ENCODE results near the gene HSD11B1. TPM values are rescaled to one million over a fixed set of nuclear protein-coding genes. Genes with fewer than 3 reads are reported as not detected.

Gene HSD11B1
- total RNA-seq, 1 donor from 2014 or later, result 0.75 TPM

GRCh38 chr1:209662879-209663327 lies 41.7 kb upstream of the HSD11B1 start:
- H3K4me3 ChIP-seq (ENCODE audit: low read depth, low read length), result no peak overlapping the region
- TF ChIP-seq CTCF (conservative IDR thresholded peaks at IDR 0.05; ENCODE audit: low read depth, low read length), result no peak
- no peak for DNase-seq (ENCODE audit: low read depth)

- no peak for TF ChIP-seq CTCF (conservative IDR thresholded peaks at IDR 0.05; ENCODE audit: low read depth, low read length)
- DNase-seq (ENCODE audit: low read depth), result no peak
- H3K4me3 ChIP-seq (ENCODE audit: low read depth, low read length), result no peak overlapping the region
Measured at GRCh38 chr1:209667103-209667502, 37.5 kb upstream of the HSD11B1 start.

- DNase-seq (ENCODE audit: low read depth), result no peak
- TF ChIP-seq CTCF (conservative IDR thresholded peaks at IDR 0.05; ENCODE audit: low read depth, low read length), result no peak
- H3K4me3 ChIP-seq (ENCODE audit: low read depth, low read length), result no peak overlapping the region
Measured at GRCh38 chr1:209667708-209668107, 36.9 kb upstream of the HSD11B1 start.

- no peak for DNase-seq (ENCODE audit: low read depth)
- no peak for TF ChIP-seq CTCF (conservative IDR thresholded peaks at IDR 0.05; ENCODE audit: low read depth, low read length)
- no peak overlapping the region for H3K4me3 ChIP-seq (ENCODE audit: low read depth, low read length)
Measured at GRCh38 chr1:209670441-209671082, 34.1 kb upstream of the HSD11B1 start.

GRCh38 chr1:209672705-209673630 lies 31.7 kb upstream of the HSD11B1 start:
- H3K4me3 ChIP-seq (ENCODE audit: low read depth, low read length), result no peak overlapping the region
- DNase-seq (ENCODE audit: low read depth), result no peak
- TF ChIP-seq CTCF (conservative IDR thresholded peaks at IDR 0.05; ENCODE audit: low read depth, low read length), result no peak

GRCh38 chr1:209673631-209674417 lies 30.8 kb upstream of the HSD11B1 start:
- no peak overlapping the region for H3K4me3 ChIP-seq (ENCODE audit: low read depth, low read length)
- no peak for DNase-seq (ENCODE audit: low read depth)
- TF ChIP-seq CTCF (conservative IDR thresholded peaks at IDR 0.05; ENCODE audit: low read depth, low read length), result no peak

Data from epithelial cell of proximal tubule (primary cell).